HG03095 (cell line): Measurements from ENCODE around the gene LHFPL3.

Experiments
- ATAC-seq: cut with Tn5 transposase; IDR thresholded peaks from one replicate; pipeline ENCODE4 v1.9.1; 2021; ENCODE audit warnings: moderate library complexity; ENCODE audit not compliant: unreplicated experiment

LHFPL3 gene

GRCh38 chr7:104469166-104469820 lies 140.9 kb downstream of the LHFPL3 start:
- no peak for ATAC-seq

DNA sequence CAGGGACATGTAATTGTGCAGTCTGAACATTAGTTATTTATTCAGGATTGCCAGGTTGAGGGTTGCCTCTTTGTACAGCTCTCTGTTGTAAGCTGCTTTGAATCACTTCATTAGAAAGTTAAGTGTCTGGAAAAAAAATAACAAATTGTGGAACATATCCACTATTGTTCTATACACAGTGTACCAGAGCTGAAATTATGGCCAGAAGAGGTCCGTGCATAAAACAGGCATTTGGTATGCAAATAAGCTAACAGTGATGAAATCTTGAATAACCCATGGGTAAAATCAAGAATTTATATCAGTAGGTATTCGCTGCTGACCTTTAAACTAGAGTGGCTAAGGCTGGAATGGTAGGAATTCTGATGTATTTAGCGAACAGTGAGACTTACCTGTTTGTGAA lies 152.1 kb downstream of the LHFPL3 start:
- ATAC-seq: no peak

GRCh38 chr7:104482362-104483037 lies 154.1 kb downstream of the LHFPL3 start:
- no peak for ATAC-seq

- no peak for ATAC-seq
These were observed 158.5 kb downstream of the LHFPL3 start for GRCh38 chr7:104486931-104487330.

DNA sequence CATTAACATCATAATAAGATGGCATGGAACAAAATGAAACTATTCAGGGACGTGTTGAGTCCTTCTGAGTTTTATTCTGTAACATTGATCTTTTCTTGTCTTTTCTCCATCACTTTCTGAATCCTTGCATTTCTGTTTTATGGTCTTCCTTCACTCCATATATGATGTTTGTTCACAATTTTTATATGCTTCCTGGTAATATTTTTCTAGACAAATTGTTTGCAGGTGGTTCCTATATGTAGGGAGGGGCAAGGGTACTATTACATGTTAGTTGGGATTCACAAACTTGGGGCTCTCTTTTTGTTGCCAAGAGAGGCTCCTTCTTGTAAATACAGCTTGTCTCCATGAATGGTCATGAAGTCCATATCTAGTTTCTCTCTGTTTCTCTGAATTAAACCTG lies 159.2 kb downstream of the LHFPL3 start:
- ATAC-seq: no peak

- no peak for ATAC-seq
These were observed 169.1 kb downstream of the LHFPL3 start for GRCh38 chr7:104497379-104497967.

GRCh38 chr7:104499975-104500374 lies 171.6 kb downstream of the LHFPL3 start:
- no peak for ATAC-seq

- ATAC-seq: no peak
These were observed 181.5 kb downstream of the LHFPL3 start for GRCh38 chr7:104509874-104510273.

- ATAC-seq: no peak
These were observed 196.4 kb downstream of the LHFPL3 start for GRCh38 chr7:104524853-104525252.

DNA sequence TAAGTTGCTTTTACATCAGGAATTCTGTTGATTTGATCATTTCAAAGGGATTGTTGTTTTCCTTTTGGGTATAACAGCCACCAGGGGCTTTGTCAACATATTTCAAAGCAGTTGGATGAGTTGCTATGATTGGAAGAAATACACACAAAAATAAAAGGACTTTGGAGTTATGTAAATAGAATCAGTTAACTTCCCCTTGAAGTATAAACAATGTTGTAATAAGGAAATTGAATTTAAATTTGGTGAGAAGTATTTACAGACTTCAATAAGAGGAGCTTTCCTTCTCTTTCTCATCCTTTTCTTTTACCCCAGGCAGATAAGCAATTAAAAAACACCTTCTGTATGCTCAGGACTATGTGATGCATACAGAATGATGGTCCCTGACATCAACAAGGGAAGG lies 199.7 kb downstream of the LHFPL3 start:
- no peak for ATAC-seq

DNA sequence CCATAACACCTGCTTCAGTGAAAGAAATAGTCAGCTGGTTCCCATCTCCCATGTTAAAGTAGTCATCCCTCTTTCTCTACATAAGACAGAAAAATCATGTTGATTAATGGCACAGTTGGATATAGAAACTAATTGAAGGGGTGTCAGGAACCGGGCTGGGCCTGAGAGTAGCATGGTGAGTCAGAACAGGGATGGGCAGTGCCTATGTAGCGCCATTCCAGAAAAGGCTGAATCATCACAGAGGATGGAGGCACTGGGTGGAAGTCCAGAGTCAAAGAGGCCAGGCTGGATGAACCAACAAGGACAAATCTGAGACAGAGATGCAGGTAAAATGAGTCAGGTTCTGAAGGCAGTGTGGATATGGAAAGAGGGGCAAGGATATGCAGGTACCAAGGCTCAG lies 201.2 kb downstream of the LHFPL3 start:
- ATAC-seq: no peak

- ATAC-seq: no peak
These were observed 201.8 kb downstream of the LHFPL3 start for GRCh38 chr7:104530251-104530650.

GRCh38 chr7:104534149-104534548 lies 205.7 kb downstream of the LHFPL3 start:
- no peak for ATAC-seq

DNA sequence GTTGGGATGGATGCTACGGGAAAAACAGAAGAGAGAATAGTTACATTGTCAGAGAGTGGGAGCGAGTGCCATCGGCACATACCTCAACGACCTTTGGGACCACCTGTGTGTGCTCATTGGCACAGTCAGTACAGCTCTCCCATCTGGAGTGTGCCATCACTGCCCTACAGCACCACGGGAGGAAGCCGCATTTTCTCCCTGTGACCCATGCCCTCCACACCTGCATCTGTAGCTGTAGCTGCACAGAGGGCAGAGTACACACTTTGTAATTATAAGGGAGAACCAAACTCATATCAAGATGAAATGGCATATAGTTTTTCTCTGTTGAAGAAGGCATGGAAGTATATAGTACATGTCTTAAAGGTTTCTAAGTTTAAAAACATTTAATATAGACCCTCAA lies 207.4 kb downstream of the LHFPL3 start:
- no peak for ATAC-seq

DNA sequence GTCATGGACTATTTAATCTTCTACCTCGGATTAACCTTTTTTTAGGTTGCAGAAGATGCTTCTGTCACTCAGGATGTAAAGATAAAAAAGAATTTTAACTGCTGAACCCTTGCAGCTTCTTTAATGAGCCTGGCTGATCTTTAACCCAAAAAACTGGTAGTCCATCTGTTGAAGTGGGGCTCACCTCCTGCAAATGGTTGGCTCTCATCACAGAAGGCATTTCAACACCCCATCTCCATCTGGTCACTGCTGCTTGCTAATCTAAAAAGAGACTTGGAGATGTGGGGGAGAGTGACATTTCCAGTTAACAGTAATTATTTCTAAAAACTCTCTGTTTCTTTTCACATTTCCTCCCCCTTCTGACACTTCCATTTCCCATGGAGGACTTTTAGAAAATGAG lies 208.6 kb downstream of the LHFPL3 start:
- no peak for ATAC-seq

- no peak for ATAC-seq
These were observed 209.7 kb downstream of the LHFPL3 start for GRCh38 chr7:104538152-104538551.

DNA sequence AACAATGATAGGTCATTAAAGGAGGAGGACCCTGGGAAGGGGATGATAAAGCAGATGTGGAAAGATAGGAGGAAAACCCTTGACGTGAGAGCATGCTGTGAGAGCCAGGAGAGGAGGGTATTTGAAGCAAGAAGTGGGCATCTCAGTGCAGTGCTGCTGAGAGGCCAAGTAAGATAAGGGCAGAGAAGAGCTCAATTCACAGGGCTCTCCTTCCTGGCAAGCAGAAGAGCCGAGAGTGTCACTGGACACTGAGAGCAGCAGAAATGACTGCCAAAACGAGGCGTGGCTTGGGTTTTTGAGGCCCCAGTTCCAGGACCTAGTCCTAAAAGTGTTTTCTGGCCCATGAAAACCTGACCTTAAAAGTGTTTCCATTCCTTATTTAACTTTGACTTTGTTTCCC lies 213.5 kb downstream of the LHFPL3 start:
- no peak for ATAC-seq

- ATAC-seq: no peak
These were observed 220.5 kb downstream of the LHFPL3 start for GRCh38 chr7:104548861-104549260.

GRCh38 chr7:104550362-104550761 lies 222.0 kb downstream of the LHFPL3 start:
- ATAC-seq: no peak

- ATAC-seq: no peak
These were observed 222.8 kb downstream of the LHFPL3 start for GRCh38 chr7:104551226-104551625.

GRCh38 chr7:104552102-104552501 lies 223.7 kb downstream of the LHFPL3 start:
- ATAC-seq: no peak

- no peak for ATAC-seq
These were observed 224.7 kb downstream of the LHFPL3 start for GRCh38 chr7:104553074-104553473.
